GM12878 (cell line): Measurements from ENCODE around the gene ANKRD53. TPM values are rescaled to one million over a fixed set of nuclear protein-coding genes. Genes with fewer than 3 reads are reported as not detected.

Experiments
- ATAC-seq: fragments of 200-7000 bp; cut with Tn5 transposase; 3 replicates; pipeline ENCODE4 v1.9.1; 2020; ENCODE audit warnings: mild to moderate bottlenecking, moderate library complexity
- BruUV-seq: library from RNA; stranded (reverse); fragments of 400-500 nt; replicated peaks from 2 replicates; lab custom pipeline; 2021; lab: Mats Ljungman, UMichigan
- CTCF ChIA-PET: fragments of 300-600 bp; sonication (Branson Sonifier 250); formaldehyde crosslinking; extraction: SDS; loops from one replicate; lab custom pipeline; 2021; ENCODE audit warnings: inconsistent platforms; lab: Yijun Ruan, JAX
- POLR2A ChIA-PET: fragments of 350-600 bp; formaldehyde crosslinking; extraction: SDS; loops from one replicate; lab custom pipeline; 2021; ENCODE audit warnings: inconsistent platforms; lab: Charles Lee
- RAD21 ChIA-PET: fragments of 300-600 bp; sonication (Branson Sonifier 250); formaldehyde crosslinking; loops from one replicate; lab custom pipeline; 2023; ENCODE audit warnings: antibody characterized with exemption; ENCODE audit not compliant: unreplicated experiment; lab: Charles Lee
- SMC1A ChIA-PET: fragments of 300-600 bp; sonication (Branson Sonifier 250); formaldehyde crosslinking; loops from one replicate; lab custom pipeline; 2023; ENCODE audit not compliant: unreplicated experiment, uncharacterized antibody; lab: Charles Lee
- DNase-seq: peaks from one replicate; pipeline ENCODE4 v3.0.0-alpha.2; 2011; ENCODE audit warnings: low read depth, low spot score
- FAIRE-seq: peaks from 3 replicates; lab custom pipeline; 2011; peaks lifted over from hg19 to GRCh38; lab: Jason Lieb, UNC
- H2AFZ ChIP-seq: 2 replicates; pipeline ENCODE4 v1.6.0; 2011; ENCODE audit warnings: low read depth, low read length, control low read depth; ENCODE audit not compliant: control insufficient read depth
- H3K27ac ChIP-seq: 2 replicates; pipeline ENCODE4 v1.5.1; 2011; ENCODE audit warnings: control low read depth; ENCODE audit not compliant: control insufficient read depth, insufficient read depth
- H3K27me3 ChIP-seq, 2 experiments: replicated peaks in 1 of 2; 2 replicates each; pipeline versions ENCODE4 v1.6.0 to v1.6.1; 2011; ENCODE audit warnings: low read length in 1 of 2; ENCODE audit not compliant: control insufficient read depth in 2 of 2, insufficient read depth in 2 of 2
- H3K36me3 ChIP-seq, 2 experiments: 2 replicates each; pipeline ENCODE4 v1.5.1; 2011; ENCODE audit warnings: low read length in 1 of 2; ENCODE audit not compliant: control insufficient read depth in 2 of 2, insufficient read depth in 2 of 2
- H3K4me1 ChIP-seq: 2 replicates; pipeline ENCODE4 v1.6.1; 2011; ENCODE audit warnings: mild to moderate bottlenecking, low read length, moderate library complexity, mixed read lengths; ENCODE audit not compliant: control insufficient read depth, insufficient read depth
- H3K4me2 ChIP-seq: 2 replicates; pipeline ENCODE4 v1.6.0; 2011; ENCODE audit warnings: control low read depth; ENCODE audit not compliant: control insufficient read depth, insufficient read depth
- H3K4me3 ChIP-seq: fragments of 200-600 bp; sonication (generic); 2 replicates; pipeline ENCODE4 v1.5.1; 2016
- H3K79me2 ChIP-seq: 2 replicates; pipeline ENCODE4 v1.6.0; 2011; ENCODE audit warnings: low read length; ENCODE audit not compliant: control insufficient read depth, insufficient read depth
- H3K9ac ChIP-seq: 2 replicates; pipeline ENCODE4 v1.8.0; 2011; ENCODE audit warnings: low read length, control low read depth, mixed read lengths; ENCODE audit not compliant: control insufficient read depth, insufficient read depth
- H3K9me3 ChIP-seq: replicated peaks from 3 replicates; pipeline ENCODE4 v1.5.1; 2011; ENCODE audit warnings: mild to moderate bottlenecking, low read length; ENCODE audit not compliant: control insufficient read depth, insufficient read depth
- H4K20me1 ChIP-seq: 2 replicates; pipeline ENCODE4 v1.6.0; 2011; ENCODE audit not compliant: control insufficient read depth, insufficient read depth
- CBFB ChIP-seq: IDR thresholded peaks from 2 replicates; pipeline ENCODE4 v1.6.1; 2016; ENCODE audit warnings: antibody characterized with exemption, low read depth
- CBX3 ChIP-seq: fragments of 200-600 bp; sonication (generic); IDR thresholded peaks from 2 replicates; pipeline ENCODE4 v1.6.1; 2016; ENCODE audit warnings: low read depth, borderline replicate concordance
- CBX5 ChIP-seq: sonication (generic); IDR thresholded peaks from 2 replicates; pipeline ENCODE4 v1.6.1; 2016; ENCODE audit warnings: low read depth, moderate library complexity, mild to moderate bottlenecking, inconsistent platforms
- CEBPB ChIP-seq, 2 experiments: fragments of 150-350 bp in 1 of 2; IDR thresholded peaks; 2 replicates each; pipeline ENCODE4 v1.6.1; 2012 to 2014; ENCODE audit warnings: low read depth in 2 of 2, low read length in 2 of 2, borderline replicate concordance in 1 of 2, inconsistent platforms in 1 of 2
- CHD4 ChIP-seq: fragments of 200-600 bp; sonication (generic); IDR thresholded peaks from 2 replicates; pipeline ENCODE4 v1.6.1; 2016; ENCODE audit warnings: mild to moderate bottlenecking
- CREB1 ChIP-seq: IDR thresholded peaks from 2 replicates; pipeline ENCODE4 v1.6.1; 2012; ENCODE audit warnings: low read depth, mild to moderate bottlenecking, inconsistent platforms
- EZH2 ChIP-seq: IDR thresholded peaks from 2 replicates; pipeline ENCODE4 v1.6.1; 2012; ENCODE audit warnings: low read depth, mild to moderate bottlenecking, control low read depth, inconsistent platforms, low read length, borderline replicate concordance; ENCODE audit not compliant: control insufficient read depth
- GABPA ChIP-seq: IDR thresholded peaks from 2 replicates; pipeline ENCODE4 v1.6.1; 2014; ENCODE audit warnings: antibody characterized with exemption, low read depth, mild to moderate bottlenecking, inconsistent platforms
- HDAC6 ChIP-seq: fragments of 200-600 bp; sonication (generic); IDR thresholded peaks from one replicate; pipeline ENCODE4 v1.8.0; 2017; ENCODE audit warnings: antibody characterized with exemption; ENCODE audit not compliant: unreplicated experiment
- JUND ChIP-seq: IDR thresholded peaks from 2 replicates; pipeline ENCODE4 v1.6.1; 2012; ENCODE audit warnings: low read depth, mild to moderate bottlenecking, low read length, improper control_type of control experiment, moderate library complexity
- SMC3 ChIP-seq: IDR thresholded peaks from 2 replicates; pipeline ENCODE4 v1.6.1; 2011; ENCODE audit warnings: low read length, improper control_type of control experiment, borderline replicate concordance
- TARDBP ChIP-seq: IDR thresholded peaks from 2 replicates; pipeline ENCODE4 v1.6.1; 2016; ENCODE audit warnings: borderline replicate concordance
- TBL1XR1 ChIP-seq: IDR thresholded peaks from 2 replicates; pipeline ENCODE4 v1.6.1; 2012; ENCODE audit warnings: low read depth, low read length, improper control_type of control experiment
- TCF12 ChIP-seq: IDR thresholded peaks from 2 replicates; pipeline ENCODE4 v1.6.1; 2011; ENCODE audit warnings: low read depth, mild to moderate bottlenecking, low read length
- WGBS: methylation state at CpG from one replicate; pipeline ENCODE4 v1.1.6; 2016; ENCODE audit warnings: low lambda C conversion rate; ENCODE audit not compliant: insufficient replicate concordance, insufficient coverage; ENCODE audit errors: missing lambda C conversion rate; 5-methylcytosine and 5-hydroxymethylcytosine counted together
- in situ Hi-C: fragments of 300-500 bp; cut with MboI; formaldehyde crosslinking; loops from 9 replicates; pipeline ENCODE4 v1.14.3; 2018; ENCODE audit warnings: mixed read lengths
- intact Hi-C: fragments of 100-400 bp; cut with micrococcal nuclease; formaldehyde crosslinking; loops from one replicate; pipeline ENCODE4 v1.14.2; 2022; ENCODE audit not compliant: unreplicated experiment
- polyA plus RNA-seq, 11 experiments: library from polyadenylated mRNA; depleted of rRNA in 4 of 11; unstranded in 6 of 11; stranded (reverse) in 5 of 11; fragments of >200 nt; fragmentation: Nextera tagmentation in 4 of 11; fragmentation: Illumina TruSeq in 1 of 11; extraction: Ambion mirVana in 4 of 11; extraction: Trizol in 1 of 11; gene quantifications; 1 replicate in 1 of 11; 2 replicates in 10 of 11; pipeline versions ENCODE4 v1.2.1 to v1.2.3, GENCODE V29; 2011 to 2016; ENCODE audit warnings: inconsistent platforms in 2 of 11, missing spikeins in 2 of 11, low read depth in 1 of 11
- total RNA-seq, 4 experiments: library from RNA; depleted of rRNA in 3 of 4; stranded (reverse); fragments of >200 nt in 3 of 4; fragmentation: Illumina TruSeq in 1 of 4; extraction: Trizol in 1 of 4; gene quantifications; 2 replicates each; pipeline versions ENCODE4 v1.2.1 to v1.2.3, GENCODE V29; 2013 to 2021
- TF ChIP-seq, protein P1 (sequence below): IDR thresholded peaks from 2 replicates; pipeline ENCODE4 v1.6.1; 2012; ENCODE audit warnings: improper control_type of control experiment, low read depth, low read length; ENCODE audit not compliant: insufficient replicate concordance
- TF ChIP-seq, protein P2 (sequence below): fragments of 450-650 bp; IDR thresholded peaks from 2 replicates; pipeline ENCODE4 v1.6.1; 2018; ENCODE audit warnings: borderline replicate concordance, mild to moderate bottlenecking; ENCODE audit not compliant: partially characterized antibody

Gene ANKRD53
- total and polyA plus RNA-seq, 10 of the 15 experiments (the other 5 are each of a cell fraction or from before 2014, with no cell fraction given): 0.04 TPM; not detected in 8

DNA sequence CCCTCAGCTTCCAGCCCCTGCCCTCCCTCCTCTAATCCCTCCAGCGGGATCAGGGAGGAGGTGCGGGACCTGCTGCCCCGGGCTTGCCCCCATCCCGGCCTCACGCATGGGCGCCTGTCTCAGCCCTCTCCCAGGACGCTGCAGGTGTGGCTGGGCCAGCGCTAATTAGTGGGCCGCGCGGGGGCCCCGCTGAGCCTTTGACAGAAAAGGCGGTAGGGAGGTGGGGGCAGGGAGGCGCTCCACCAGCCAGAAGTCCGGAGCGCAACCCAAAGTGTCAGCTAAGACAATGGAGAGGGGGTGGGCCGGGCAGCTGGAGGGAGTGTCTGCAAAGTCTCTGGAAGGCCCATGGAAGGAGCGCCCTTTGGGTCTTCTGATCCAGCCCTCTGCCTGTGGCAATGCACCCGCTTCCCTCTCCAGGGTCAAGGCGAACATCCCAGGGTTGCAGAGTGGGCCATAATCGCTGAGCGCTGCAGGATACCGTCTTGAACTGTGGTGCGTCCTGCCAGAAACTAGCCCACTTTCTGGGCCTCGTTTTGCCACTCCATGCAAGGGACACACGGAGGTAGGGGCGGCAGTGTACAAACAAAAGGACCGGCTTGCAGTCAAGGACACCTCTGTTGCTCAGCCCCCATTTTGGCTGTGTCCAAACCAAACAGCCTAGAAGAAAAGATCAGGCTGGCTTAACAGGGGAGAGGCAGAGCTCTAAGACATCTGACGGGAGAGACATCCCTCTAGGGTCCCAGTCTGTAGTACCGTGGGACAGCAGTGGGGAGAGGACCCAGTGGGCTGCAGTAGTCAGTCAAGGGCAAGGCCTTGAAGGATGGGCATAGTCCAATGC, 39.2 kb upstream of the ANKRD53 start:
- Histone ChIP-seq H3K9me3 (no peaks in the 10 kb centered on the region), H3K79me2 (no peaks in the 10 kb centered on the region), H3K4me2 (no peak overlapping the region), H3K27me3 (peaks cover 0 to 4% of the 10 kb centered on the region in 2 experiments; a peak in 2 of 4 replicates), H3K9ac (no peak overlapping the region), H3K36me3 (no peaks in the 10 kb centered on the region), H3K4me3 (no peak overlapping the region), H2AFZ (no peak overlapping the region), H3K4me1 (no peaks in the 10 kb centered on the region), H3K27ac (no peak overlapping the region), H4K20me1 (no peaks in the 10 kb centered on the region)
- ChIA-PET POLR2A (no interaction called here), SMC1A (no interaction called here), CTCF (interaction anchor here (1.8 kb wide), 1 partner anchor 9 kb away, joined by 4 read pairs; no protein-coding TSS in a partner anchor), RAD21 (no interaction called here)
- no TSS peak for BruUV-seq
- in situ Hi-C loops (no loop called here), intact Hi-C loops (no loop called here)
- DNase-seq: no peak
- no peak for FAIRE-seq
- WGBS: 38% methylated on average over 29 of the region's 30 CpGs
- ATAC-seq: no peak
- TF ChIP-seq, protein P1, sequence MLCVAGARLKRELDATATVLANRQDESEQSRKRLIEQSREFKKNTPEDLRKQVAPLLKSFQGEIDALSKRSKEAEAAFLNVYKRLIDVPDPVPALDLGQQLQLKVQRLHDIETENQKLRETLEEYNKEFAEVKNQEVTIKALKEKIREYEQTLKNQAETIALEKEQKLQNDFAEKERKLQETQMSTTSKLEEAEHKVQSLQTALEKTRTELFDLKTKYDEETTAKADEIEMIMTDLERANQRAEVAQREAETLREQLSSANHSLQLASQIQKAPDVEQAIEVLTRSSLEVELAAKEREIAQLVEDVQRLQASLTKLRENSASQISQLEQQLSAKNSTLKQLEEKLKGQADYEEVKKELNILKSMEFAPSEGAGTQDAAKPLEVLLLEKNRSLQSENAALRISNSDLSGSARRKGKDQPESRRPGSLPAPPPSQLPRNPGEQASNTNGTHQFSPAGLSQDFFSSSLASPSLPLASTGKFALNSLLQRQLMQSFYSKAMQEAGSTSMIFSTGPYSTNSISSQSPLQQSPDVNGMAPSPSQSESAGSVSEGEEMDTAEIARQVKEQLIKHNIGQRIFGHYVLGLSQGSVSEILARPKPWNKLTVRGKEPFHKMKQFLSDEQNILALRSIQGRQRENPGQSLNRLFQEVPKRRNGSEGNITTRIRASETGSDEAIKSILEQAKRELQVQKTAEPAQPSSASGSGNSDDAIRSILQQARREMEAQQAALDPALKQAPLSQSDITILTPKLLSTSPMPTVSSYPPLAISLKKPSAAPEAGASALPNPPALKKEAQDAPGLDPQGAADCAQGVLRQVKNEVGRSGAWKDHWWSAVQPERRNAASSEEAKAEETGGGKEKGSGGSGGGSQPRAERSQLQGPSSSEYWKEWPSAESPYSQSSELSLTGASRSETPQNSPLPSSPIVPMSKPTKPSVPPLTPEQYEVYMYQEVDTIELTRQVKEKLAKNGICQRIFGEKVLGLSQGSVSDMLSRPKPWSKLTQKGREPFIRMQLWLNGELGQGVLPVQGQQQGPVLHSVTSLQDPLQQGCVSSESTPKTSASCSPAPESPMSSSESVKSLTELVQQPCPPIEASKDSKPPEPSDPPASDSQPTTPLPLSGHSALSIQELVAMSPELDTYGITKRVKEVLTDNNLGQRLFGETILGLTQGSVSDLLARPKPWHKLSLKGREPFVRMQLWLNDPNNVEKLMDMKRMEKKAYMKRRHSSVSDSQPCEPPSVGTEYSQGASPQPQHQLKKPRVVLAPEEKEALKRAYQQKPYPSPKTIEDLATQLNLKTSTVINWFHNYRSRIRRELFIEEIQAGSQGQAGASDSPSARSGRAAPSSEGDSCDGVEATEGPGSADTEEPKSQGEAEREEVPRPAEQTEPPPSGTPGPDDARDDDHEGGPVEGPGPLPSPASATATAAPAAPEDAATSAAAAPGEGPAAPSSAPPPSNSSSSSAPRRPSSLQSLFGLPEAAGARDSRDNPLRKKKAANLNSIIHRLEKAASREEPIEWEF: no peak
- TF ChIP-seq CBX5: no peak
- no peak for TF ChIP-seq CEBPB (IDR thresholded peaks at IDR 0.05; ENCODE audit: borderline replicate concordance in 1 of 2, low read depth in 2 of 2, low read length in 2 of 2)
- TF ChIP-seq CBX3: no peak
- TF ChIP-seq CHD4: no peak
- TF ChIP-seq, protein P2, sequence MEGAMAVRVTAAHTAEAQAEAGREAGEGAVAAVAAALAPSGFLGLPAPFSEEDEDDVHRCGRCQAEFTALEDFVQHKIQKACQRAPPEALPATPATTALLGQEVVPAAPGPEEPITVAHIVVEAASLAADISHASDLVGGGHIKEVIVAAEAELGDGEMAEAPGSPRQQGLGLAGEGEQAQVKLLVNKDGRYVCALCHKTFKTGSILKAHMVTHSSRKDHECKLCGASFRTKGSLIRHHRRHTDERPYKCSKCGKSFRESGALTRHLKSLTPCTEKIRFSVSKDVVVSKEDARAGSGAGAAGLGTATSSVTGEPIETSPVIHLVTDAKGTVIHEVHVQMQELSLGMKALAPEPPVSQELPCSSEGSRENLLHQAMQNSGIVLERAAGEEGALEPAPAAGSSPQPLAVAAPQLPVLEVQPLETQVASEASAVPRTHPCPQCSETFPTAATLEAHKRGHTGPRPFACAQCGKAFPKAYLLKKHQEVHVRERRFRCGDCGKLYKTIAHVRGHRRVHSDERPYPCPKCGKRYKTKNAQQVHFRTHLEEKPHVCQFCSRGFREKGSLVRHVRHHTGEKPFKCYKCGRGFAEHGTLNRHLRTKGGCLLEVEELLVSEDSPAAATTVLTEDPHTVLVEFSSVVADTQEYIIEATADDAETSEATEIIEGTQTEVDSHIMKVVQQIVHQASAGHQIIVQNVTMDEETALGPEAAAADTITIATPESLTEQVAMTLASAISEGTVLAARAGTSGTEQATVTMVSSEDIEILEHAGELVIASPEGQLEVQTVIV: no peak
- no peak for TF ChIP-seq TARDBP
- TF ChIP-seq JUND: no peak
- no peak for TF ChIP-seq EZH2
- TF ChIP-seq GABPA: no peak
- TF ChIP-seq CREB1: no peak
- TF ChIP-seq TCF12: no peak
- no peak for TF ChIP-seq SMC3
- no peak for TF ChIP-seq HDAC6
- TF ChIP-seq CBFB: no peak
- no peak for TF ChIP-seq TBL1XR1
